Ovary (tissue), 9 donors: ENCODE data around the gene NELFA. TPM values are rescaled to one million over a fixed set of nuclear protein-coding genes. Genes with fewer than 3 reads are reported as not detected.

Source experiments
- DNase-seq, 5 donors: peaks; one replicate each; pipeline ENCODE4 v3.0.0-alpha.2; 2019 to 2020
- H3K27ac ChIP-seq, 2 donors: fragments of 200-600 bp; one replicate each; pipeline versions ENCODE4 v1.5.1 to v1.8.0; 2019 to 2022
- H3K27me3 ChIP-seq: fragments of 200-600 bp; one replicate; pipeline ENCODE4 v1.8.0; 2022
- H3K36me3 ChIP-seq: fragments of 200-600 bp; sonication (generic); one replicate; pipeline ENCODE4 v1.5.1; 2019
- H3K4me1 ChIP-seq: one replicate; pipeline ENCODE4 v1.8.1; 2013; ENCODE audit warnings: mild to moderate bottlenecking, moderate library complexity; ENCODE audit not compliant: insufficient read depth
- H3K4me3 ChIP-seq: fragments of 200-600 bp; sonication (generic); one replicate; pipeline ENCODE4 v1.5.1; 2017
- H3K9me3 ChIP-seq, 2 donors: fragments of 200-600 bp in 1 of 2; sonication (generic) in 1 of 2; one replicate each; pipeline versions ENCODE4 v1.5.1 to v1.8.1; 2013 to 2019; ENCODE audit warnings: mild to moderate bottlenecking in 1 of 2, moderate library complexity in 1 of 2
- CTCF ChIP-seq, 3 donors: fragments of 450-650 bp in 2 of 3; fragments of 200-600 bp in 1 of 3; IDR thresholded peaks; one replicate each; pipeline versions ENCODE4 v1.5.1 to v1.8.0; 2016 to 2022; ENCODE audit warnings: antibody characterized with exemption in 3 of 3, mild to moderate bottlenecking in 1 of 3
- EP300 ChIP-seq: sonication (generic); formaldehyde crosslinking; IDR thresholded peaks from one replicate; pipeline ENCODE4 v1.6.1; 2017; ENCODE audit warnings: antibody characterized with exemption
- POLR2A ChIP-seq: fragments of 450-650 bp; IDR thresholded peaks from one replicate; pipeline ENCODE4 v1.6.1; 2017; ENCODE audit warnings: antibody characterized with exemption, mild to moderate bottlenecking, moderate library complexity
- WGBS, 3 donors: extraction: QIAGEN DNeasy Blood & Tissue Kit in 1 of 3; methylation state at CpG; one replicate each; pipeline versions ENCODE4 v1.1.5 to v1.1.7; 2013 to 2017; 5-methylcytosine and 5-hydroxymethylcytosine counted together
- intact Hi-C, 4 donors: fragments of 100-400 bp; cut with DNase I; formaldehyde crosslinking; loops; one replicate each; pipeline versions ENCODE4 v1.11.0 to v1.15.1; 2022 to 2023
- microRNA counts: library from miRNA; unstranded; fragments of <30 nt; microRNA quantifications from one replicate; lab custom pipeline; 2016
- microRNA-seq, 3 donors: library from miRNA; unstranded; fragments of <30 nt; microRNA quantifications; one replicate each; pipeline versions ENCODE4 to v1.2.0, GENCODE V29; 2019 to 2020
- polyA plus RNA-seq, 2 donors: library from polyadenylated mRNA; stranded (reverse); fragments of 200-250 nt in 1 of 2; fragments of 350-450 nt in 1 of 2; fragmentation: Illumina TruSeq in 1 of 2; extraction: RNeasy Lipid Tissue Mini Kit (QIAGEN cat#74804) in 1 of 2; gene quantifications; one replicate each; pipeline ENCODE4 v1.2.3, GENCODE V29; 2013 to 2014
- small RNA-seq: library from RNA; depleted of rRNA; stranded (forward); fragments of <200 nt; gene quantifications from one replicate; pipeline ENCODE3, GENCODE V24; 2016
- total RNA-seq, 7 donors: library from RNA; depleted of rRNA in 2 of 7; stranded (reverse); fragments of >200 nt in 2 of 7; fragmentation: NEBNext Ultra II Directional in 3 of 7; extraction: Animal tissue kit (Norgen Biotek cat#: 25700) in 3 of 7; gene quantifications; one replicate each; pipeline versions ENCODE4 v1.1.0 to v1.2.4, GENCODE V29; 2016 to 2023
- donor health status: DM: no; HTN: no; CAD: no; lungs with moderate emphysema.
- donor health status: DM: no; HTN: no; CAD: no.
- donor health status: Bipolar disorder and iron deficiency.
- donor health status: DM: yes; HTN: yes; CAD: no.
- donor health status: DM: no; HTN: no; CAD: no.
- donor health status: DM: yes; HTN: yes; CAD: no.

NELFA gene
- total and polyA plus RNA-seq, 9 donors: 12.5 to 42.8 (median 30.8) TPM

- H3K4me1 ChIP-seq: no peaks in the 10 kb centered on the region
- no peaks in the 10 kb centered on the region for H3K36me3 ChIP-seq
- H3K9me3 ChIP-seq: no peaks in the 10 kb centered on the region
- no peak overlapping the region for H3K27ac ChIP-seq
- no peak for TF ChIP-seq EP300
- no peak for TF ChIP-seq POLR2A
- TF ChIP-seq CTCF (IDR thresholded peaks at IDR 0.05): no peak
- 95 to 98% (median 98%) methylated on average over 8 of the region's 8 CpGs for WGBS, 3 donors
- no peak for DNase-seq
- H3K4me3 ChIP-seq: no peak overlapping the region
- intact Hi-C loops: no loop called here
- no peaks in the 10 kb centered on the region for H3K27me3 ChIP-seq
Observed at GRCh38 chr4:1938027-1938426, 70.7 kb downstream of the NELFA start.

DNA sequence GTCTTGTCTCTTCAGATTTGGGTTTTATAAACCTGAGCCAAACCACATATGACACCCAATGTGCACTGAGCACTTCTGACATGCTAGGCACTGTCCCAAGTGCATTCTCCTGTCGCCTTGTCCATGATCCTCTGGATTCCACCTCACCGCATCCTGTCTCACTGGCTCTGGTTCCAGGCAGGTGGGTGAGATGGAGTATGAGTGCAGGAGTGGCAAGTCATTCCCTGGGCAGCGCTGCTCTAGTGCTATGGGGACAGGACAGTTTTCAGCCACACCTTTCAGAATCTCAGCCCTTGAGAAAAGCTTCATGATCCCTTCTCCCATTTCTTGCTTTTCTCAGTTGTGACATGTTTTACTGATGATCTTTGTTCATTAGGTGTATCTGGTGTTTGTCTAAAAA, 71.2 kb downstream of the NELFA start:
- Histone ChIP-seq H3K4me3 (no peak overlapping the region), H3K27me3 (no peaks in the 10 kb centered on the region), H3K27ac (no peak overlapping the region), H3K36me3 (no peaks in the 10 kb centered on the region), H3K4me1 (no peaks in the 10 kb centered on the region), H3K9me3 (no peaks in the 10 kb centered on the region)
- intact Hi-C loops: no loop called here
- TF ChIP-seq EP300 (no peak), POLR2A (no peak), CTCF (IDR thresholded peaks at IDR 0.05) (no peak)
- no peak for DNase-seq
- 97 to 99% (median 99%) methylated on average over 3 of the region's 3 CpGs for WGBS, 3 donors

DNA sequence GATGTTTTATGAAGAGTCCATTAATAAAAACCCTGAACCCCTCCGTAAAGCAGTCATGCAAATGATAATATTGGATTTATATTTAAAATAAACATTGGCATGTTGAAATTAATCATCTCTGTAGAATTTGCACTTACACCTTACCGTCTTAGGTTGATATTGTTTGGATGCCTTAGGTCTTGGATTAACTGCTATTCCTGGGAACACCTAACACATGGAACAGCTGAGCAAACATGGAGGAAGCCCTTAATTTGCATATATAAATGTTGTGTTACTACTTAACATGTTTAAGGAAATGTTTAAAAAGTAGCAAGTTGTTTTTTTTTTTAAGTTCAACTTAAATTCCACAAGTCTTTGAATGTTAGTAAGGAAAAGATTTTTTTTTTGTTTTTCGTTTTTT, 75.1 kb downstream of the NELFA start:
- no peak for TF ChIP-seq POLR2A
- TF ChIP-seq EP300: no peak
- intact Hi-C loops: no loop called here
- 90 to 98% (median 91%) methylated on average over 3 of the region's 3 CpGs for WGBS, 3 donors
- Histone ChIP-seq H3K4me3 (no peak overlapping the region), H3K9me3 (no peaks in the 10 kb centered on the region), H3K36me3 (no peaks in the 10 kb centered on the region), H3K27ac (no peak overlapping the region), H3K27me3 (no peaks in the 10 kb centered on the region), H3K4me1 (no peaks in the 10 kb centered on the region)
- no peak for DNase-seq

- no peaks in the 10 kb centered on the region for H3K4me1 ChIP-seq
- no peak overlapping the region for H3K4me3 ChIP-seq
- H3K27ac ChIP-seq: no peak overlapping the region
- TF ChIP-seq EP300 (no peak), POLR2A (no peak), CTCF (IDR thresholded peaks at IDR 0.05) (no peak)
- WGBS, 3 donors: 95 to 98% (median 96%) methylated on average over 13 of the region's 13 CpGs
- DNase-seq: no peak
- H3K36me3 ChIP-seq: no peaks in the 10 kb centered on the region
- H3K9me3 ChIP-seq: no peaks in the 10 kb centered on the region
- no peaks in the 10 kb centered on the region for H3K27me3 ChIP-seq
- intact Hi-C loops: no loop called here
Observed at GRCh38 chr4:1932736-1933135, 76.0 kb downstream of the NELFA start.

MicroRNAs encoded within 50 kb of the gene (microRNA counts, 767-probe panel; counts per million panel counts)
- 530 counts per million, percentile 78 among the panel's probes with 10 or more counts for microRNA hsa-miR-943 (lab: Ali Mortazavi, UCI)

Small RNAs within 50 kb of the gene (microRNA-seq; reads per million reads assigned to microRNA genes)
- gene MIR943: 0 reads per million in 3 donors

Small RNAs within 50 kb of the gene (small RNA-seq; reads per million reads assigned to genes)
- gene SCARNA22: 9.9 reads per million, percentile 84 among the genes with 10 or more reads in this experiment

Other genes starting within 250 kb of the NELFA start
- 1 to 10 TPM in 3 of 7 donors, under 1 TPM in 4; 0.25 to 9.2 (median 0.72) TPM for gene FGFR3, start 215.7 kb downstream of the NELFA start, total RNA-seq
- gene FGFR3, start 215.7 kb downstream of the NELFA start, polyA plus RNA-seq: under 1 TPM; 0.12 to 0.53 TPM
- 10 to 100 TPM; 22.7 to 43.6 (median 31.0) TPM for gene LETM1, start 152.8 kb downstream of the NELFA start, total RNA-seq
- gene LETM1, start 152.8 kb downstream of the NELFA start, polyA plus RNA-seq: 10 to 100 TPM in 1 of 2 donors, 1 to 10 TPM in 1; 9.3 to 11.9 TPM
- 10 to 100 TPM; 18.5 to 41.9 (median 23.4) TPM for gene NSD2, start 137.6 kb downstream of the NELFA start, total RNA-seq
- 10 to 100 TPM in 1 of 2 donors, 1 to 10 TPM in 1; 9.1 to 20.1 TPM for gene NSD2, start 137.6 kb downstream of the NELFA start, polyA plus RNA-seq
- gene NAT8L, start 50.4 kb upstream of the NELFA start, total RNA-seq: 1 to 10 TPM in 4 of 7 donors, under 1 TPM in 3; 0.24 to 4.1 (median 1.3) TPM
- gene NAT8L, start 50.4 kb upstream of the NELFA start, polyA plus RNA-seq: 1 to 10 TPM in 1 of 2 donors, under 1 TPM in 1; 0.80 to 1.7 TPM
- gene HAUS3, start 233.1 kb upstream of the NELFA start, total RNA-seq: 10 to 100 TPM in 6 of 7 donors, 1 to 10 TPM in 1; 9.3 to 17.4 (median 12.5) TPM
- 10 to 100 TPM in 1 of 2 donors, 1 to 10 TPM in 1; 8.2 to 12.5 TPM for gene HAUS3, start 233.1 kb upstream of the NELFA start, polyA plus RNA-seq
- gene POLN, start 233.1 kb upstream of the NELFA start, total RNA-seq: 10 to 100 TPM in 1 of 7 donors, 1 to 10 TPM in 5, under 1 TPM in 1; 0.95 to 11.4 (median 3.4) TPM
- gene POLN, start 233.1 kb upstream of the NELFA start, polyA plus RNA-seq: 1 to 10 TPM; 1.4 to 1.6 TPM